NT2/D1 (cell line): Measurements from ENCODE around the gene FIBCD1.
"Not testable (repeated sequence)": the region's sequence is repeated elsewhere in the genome, so short reads cannot be mapped to it uniquely, and the experiment has no call there.

Source experiments
- DNase-seq: peaks from one replicate; pipeline ENCODE4 v3.0.0-alpha.2; 2011; ENCODE audit warnings: low read depth, low spot score
- H3K27me3 ChIP-seq: 2 replicates; pipeline ENCODE4 v1.6.0; 2011; ENCODE audit warnings: mild to moderate bottlenecking; ENCODE audit not compliant: insufficient read length, insufficient read depth
- H3K36me3 ChIP-seq: 2 replicates; pipeline ENCODE4 v1.6.1; 2011; ENCODE audit warnings: mild to moderate bottlenecking, low read length, mixed read lengths; ENCODE audit not compliant: insufficient read depth, insufficient read length
- H3K4me1 ChIP-seq: 2 replicates; pipeline ENCODE4 v1.5.1; 2011; ENCODE audit not compliant: insufficient read depth, insufficient read length
- H3K4me3 ChIP-seq: 2 replicates; pipeline ENCODE4 v1.5.1; 2011; ENCODE audit warnings: low read depth; ENCODE audit not compliant: insufficient read length
- H3K9ac ChIP-seq: 2 replicates; pipeline ENCODE4 v1.6.0; 2011; ENCODE audit warnings: low read depth; ENCODE audit not compliant: insufficient read length
- H3K9me3 ChIP-seq: 2 replicates; pipeline ENCODE4 v1.5.1; 2011; ENCODE audit warnings: mild to moderate bottlenecking, low read length; ENCODE audit not compliant: insufficient read depth
- SUZ12 ChIP-seq: IDR thresholded peaks from 2 replicates; pipeline ENCODE4 v1.6.1; 2011; ENCODE audit not compliant: insufficient read length, insufficient read depth; ENCODE audit errors: extremely low read depth
- YY1 ChIP-seq: IDR thresholded peaks from 2 replicates; pipeline ENCODE4 v1.6.1; 2011; ENCODE audit not compliant: insufficient read length, insufficient read depth
- ZNF274 ChIP-seq: IDR thresholded peaks from 2 replicates; pipeline ENCODE4 v1.6.1; 2011; ENCODE audit warnings: mild to moderate bottlenecking, low read depth, low read length

Gene FIBCD1

DNA sequence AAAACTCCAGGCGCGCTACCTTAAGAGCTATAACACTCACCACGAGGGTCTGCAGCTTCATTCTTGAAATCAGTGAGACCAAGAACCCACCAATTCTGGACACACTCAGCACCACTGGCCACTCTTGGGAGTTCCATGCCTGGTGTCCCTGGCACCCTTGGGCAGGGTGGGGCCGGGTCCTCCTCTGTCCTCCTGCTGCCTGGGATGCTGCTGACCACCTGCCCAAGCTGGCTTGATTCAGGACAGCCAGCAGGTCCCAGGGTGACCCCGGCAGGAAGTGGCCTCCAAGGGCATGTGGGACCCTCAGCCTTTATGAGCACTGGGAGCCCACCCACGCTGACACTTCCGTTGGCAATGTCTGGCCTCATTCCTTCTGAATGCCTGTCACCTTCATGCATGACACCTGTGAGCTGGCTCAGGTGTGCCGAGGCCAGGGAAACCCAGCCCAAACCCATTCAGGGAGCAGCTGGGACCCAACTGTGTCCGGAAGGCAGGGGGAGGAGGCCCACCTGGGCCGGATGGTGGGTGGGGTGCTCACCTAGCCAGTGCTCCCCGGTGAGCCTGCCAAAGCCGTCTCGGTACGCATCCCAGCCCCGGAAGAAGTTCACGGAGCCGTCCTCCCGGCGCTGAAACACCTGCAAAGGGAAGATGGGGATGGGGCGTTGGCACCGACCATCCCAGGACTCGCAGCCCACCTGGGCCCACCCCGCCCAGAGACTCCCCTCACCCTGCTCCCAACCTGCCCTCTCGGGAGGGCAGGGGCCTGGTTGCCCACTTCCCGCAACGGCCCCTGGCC, 27.6 kb downstream of the FIBCD1 start:
- H3K4me1 ChIP-seq = peaks cover 29% of the 10 kb centered on the region
- H3K4me3 ChIP-seq = no peak overlapping the region
- no peaks in the 10 kb centered on the region for H3K36me3 ChIP-seq
- no peak for TF ChIP-seq SUZ12
- no peak overlapping the region for H3K9ac ChIP-seq
- no peaks in the 10 kb centered on the region; the same call in 1 of the 2 replicates for H3K9me3 ChIP-seq
- DNase-seq = no peak
- no peaks in the 10 kb centered on the region for H3K27me3 ChIP-seq

GRCh38 chr9:130910670-130911069, 28.4 kb downstream of the FIBCD1 start:
- not testable (repeated sequence) for H3K9ac ChIP-seq, DNase-seq, H3K36me3 ChIP-seq, H3K27me3 ChIP-seq, H3K4me3 ChIP-seq, H3K9me3 ChIP-seq
- H3K4me1 ChIP-seq = peaks cover 32% of the 10 kb centered on the region

DNA sequence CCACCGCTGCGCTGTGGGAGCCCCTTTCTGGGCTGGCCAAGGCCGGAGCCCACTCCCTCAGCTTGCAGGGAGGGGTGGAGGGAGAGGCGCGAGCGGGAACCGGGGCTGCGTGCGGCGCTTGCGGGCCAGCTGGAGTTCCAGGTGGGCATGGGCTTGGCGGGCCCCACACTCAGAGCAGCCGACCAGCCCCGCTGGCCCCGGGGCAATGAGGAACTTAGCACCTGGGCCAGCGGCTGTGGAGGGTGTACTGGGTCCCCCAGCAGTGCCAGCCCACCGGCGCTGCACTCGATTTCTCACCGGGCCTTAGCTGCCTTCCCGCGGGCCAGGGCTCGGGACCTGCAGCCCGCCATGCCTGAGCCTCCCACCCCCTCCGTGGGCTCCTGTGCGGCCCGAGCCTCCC, 29.0 kb downstream of the FIBCD1 start:
- H3K9ac ChIP-seq, H3K27me3 ChIP-seq, DNase-seq, H3K4me3 ChIP-seq, H3K36me3 ChIP-seq, H3K9me3 ChIP-seq: not testable (repeated sequence)
- H3K4me1 ChIP-seq = peaks cover 31% of the 10 kb centered on the region

GRCh38 chr9:130908878-130909355, 30.1 kb downstream of the FIBCD1 start:
- no peak for TF ChIP-seq SUZ12
- TF ChIP-seq YY1 = no peak
- TF ChIP-seq ZNF274 = no peak
- no peaks in the 10 kb centered on the region; the same call in 1 of the 2 replicates for H3K9me3 ChIP-seq
- H3K9ac ChIP-seq = no peak overlapping the region
- H3K4me1 ChIP-seq = peaks cover 21% of the 10 kb centered on the region
- no peaks in the 10 kb centered on the region for H3K36me3 ChIP-seq
- no peaks in the 10 kb centered on the region for H3K27me3 ChIP-seq
- no peak overlapping the region for H3K4me3 ChIP-seq
- DNase-seq = no peak

GRCh38 chr9:130908146-130908877, 30.7 kb downstream of the FIBCD1 start:
- TF ChIP-seq SUZ12 (no peak), ZNF274 (no peak), YY1 (no peak)

GRCh38 chr9:130906735-130907416, 32.2 kb downstream of the FIBCD1 start:
- Histone ChIP-seq H3K9me3 (no peaks in the 10 kb centered on the region; the same call in 1 of the 2 replicates), H3K36me3 (no peaks in the 10 kb centered on the region), H3K4me1 (peaks cover 13% of the 10 kb centered on the region), H3K27me3 (no peaks in the 10 kb centered on the region), H3K4me3 (no peak overlapping the region), H3K9ac (no peak overlapping the region)
- no peak for TF ChIP-seq ZNF274
- TF ChIP-seq SUZ12 = no peak
- TF ChIP-seq YY1 = no peak
- no peak for DNase-seq

More at GRCh38 chr9:130908146-130908877, 30.7 kb downstream of the FIBCD1 start:
- no peak for DNase-seq
- no peak overlapping the region for H3K9ac ChIP-seq
- no peaks in the 10 kb centered on the region; the same call in 1 of the 2 replicates for H3K9me3 ChIP-seq
- no peak overlapping the region for H3K4me3 ChIP-seq
- H3K27me3 ChIP-seq = no peaks in the 10 kb centered on the region
- H3K4me1 ChIP-seq = peaks cover 15% of the 10 kb centered on the region
- no peaks in the 10 kb centered on the region for H3K36me3 ChIP-seq

DNA sequence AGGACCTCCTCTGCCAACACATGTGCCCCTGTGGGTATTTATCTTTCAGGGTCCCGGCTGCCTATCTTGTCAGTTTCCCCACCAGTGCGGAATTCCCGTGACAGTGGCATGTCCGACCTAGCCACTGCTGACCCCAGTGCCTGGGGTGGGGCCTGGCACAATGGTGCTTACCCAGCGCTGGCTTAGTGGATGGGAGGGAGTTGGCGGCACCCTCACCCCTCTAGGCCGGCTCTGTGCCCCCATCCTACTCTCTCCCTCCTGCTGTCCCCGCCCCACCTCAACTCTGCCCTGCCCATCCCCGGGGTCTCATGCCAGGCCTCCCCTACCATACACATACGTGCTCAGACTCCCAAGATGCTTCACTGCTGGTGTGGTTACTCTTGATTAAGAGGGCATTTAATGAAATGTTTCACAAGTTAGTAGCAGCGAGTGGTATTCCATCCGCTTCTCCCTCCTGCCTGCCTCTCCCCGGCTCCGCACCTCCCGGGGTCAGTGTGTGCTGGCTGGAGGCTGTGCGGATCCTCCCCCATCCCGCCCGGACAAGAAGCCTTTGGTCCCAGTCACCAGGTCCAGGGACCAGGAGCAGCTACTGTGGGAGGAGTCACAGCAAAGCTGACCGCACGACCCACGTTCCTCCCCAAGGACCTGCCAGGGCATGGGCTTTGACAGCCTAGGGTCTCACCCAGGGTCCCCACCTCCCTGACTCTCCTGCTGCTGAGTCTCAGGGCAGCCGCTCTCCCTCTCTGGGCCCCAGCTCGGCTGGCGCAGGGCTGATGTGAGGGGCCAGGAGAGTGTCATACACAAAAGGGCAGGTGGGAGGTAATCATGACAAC, 32.9 kb downstream of the FIBCD1 start:
- Histone ChIP-seq H3K9me3 (no peaks in the 10 kb centered on the region), H3K36me3 (no peaks in the 10 kb centered on the region), H3K4me3 (no peak overlapping the region), H3K27me3 (no peaks in the 10 kb centered on the region), H3K4me1 (peaks cover 11% of the 10 kb centered on the region), H3K9ac (no peak overlapping the region)
- TF ChIP-seq ZNF274 (no peak), SUZ12 (no peak), YY1 (no peak)
- no peak for DNase-seq
